NK-92 (cell line): ENCODE measurements around the gene FAM187B.

Source experiments
- DNase-seq: peaks from one replicate; lab custom pipeline; 2025; ENCODE audit not compliant: unreplicated experiment; lab: John Stamatoyannopoulos, UW

Gene FAM187B

DNA sequence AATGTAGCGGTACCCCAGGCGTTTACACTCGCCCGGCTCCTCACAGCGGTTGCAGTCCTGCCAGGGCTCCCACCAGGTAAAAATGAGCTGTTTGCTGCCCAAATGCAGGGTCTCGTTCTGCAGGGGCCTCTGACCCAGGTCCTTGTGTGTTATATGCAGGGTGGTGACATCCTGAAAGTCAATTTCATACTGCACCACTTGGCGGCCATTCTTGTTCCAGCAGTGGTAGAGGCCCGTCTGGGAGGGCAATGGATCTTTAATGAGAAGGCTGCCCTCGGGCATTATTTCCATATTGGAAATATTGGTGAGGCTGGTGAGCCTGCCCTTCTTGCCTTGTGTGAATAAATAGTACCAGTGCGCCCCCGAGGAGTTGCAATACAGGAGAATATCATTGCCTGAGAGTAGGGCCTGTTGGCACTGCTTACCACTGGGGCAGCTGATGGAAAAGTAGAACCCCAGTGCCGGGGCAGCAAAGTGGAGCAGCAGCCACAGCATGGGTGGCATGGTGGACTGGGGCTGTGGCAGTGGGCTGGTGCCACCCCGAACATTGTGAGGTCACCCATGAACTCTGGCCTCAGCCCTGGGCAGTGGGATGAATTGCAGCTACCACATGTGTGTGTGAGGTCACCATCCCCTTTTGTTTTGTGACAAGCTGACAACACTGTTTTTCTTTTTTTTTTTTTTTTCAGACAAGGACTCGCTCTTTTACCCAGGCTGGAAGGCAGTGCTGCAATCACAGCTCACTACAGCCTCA lies at the start of gene FAM187B:
Gene FAM187B, minus strand, starts transcription at position 563 of the 754 bp plus-strand sequence. Its CDS starts 59 bp downstream, at position 504.
- DNase-seq = no peak

DNA sequence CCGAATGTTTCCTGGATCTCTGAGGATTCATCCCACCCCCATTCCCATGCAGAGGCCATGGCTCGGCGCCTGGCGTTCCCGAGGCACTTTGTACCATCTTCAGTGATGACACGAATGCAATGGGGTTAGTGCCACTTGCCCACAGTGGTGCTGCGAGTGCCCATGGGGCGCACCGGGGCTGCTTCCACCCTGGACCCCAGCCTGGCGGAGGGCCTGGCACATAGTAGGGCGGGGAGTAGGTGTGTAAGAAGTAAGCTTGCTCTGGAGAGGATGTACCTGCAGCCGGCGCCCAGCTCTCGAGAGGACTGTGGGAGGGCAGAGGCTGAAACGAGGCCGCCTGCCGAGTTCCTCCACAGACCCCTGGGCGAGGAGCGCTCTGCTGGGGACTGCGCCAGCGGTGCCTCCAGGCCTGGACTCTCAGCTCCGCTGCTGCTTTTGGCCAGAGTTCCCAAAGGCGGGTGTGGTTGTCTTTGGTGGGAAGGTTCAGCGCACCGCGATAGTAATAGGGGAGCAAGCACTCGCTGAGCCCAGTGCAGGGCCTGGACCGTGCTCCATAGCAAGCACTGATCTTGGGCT lies 48.3 kb upstream of the FAM187B start:
- DNase-seq = no peak

- no peak for DNase-seq
These were observed 45.8 kb upstream of the FAM187B start for GRCh38 chr19:35274323-35274722.

DNA sequence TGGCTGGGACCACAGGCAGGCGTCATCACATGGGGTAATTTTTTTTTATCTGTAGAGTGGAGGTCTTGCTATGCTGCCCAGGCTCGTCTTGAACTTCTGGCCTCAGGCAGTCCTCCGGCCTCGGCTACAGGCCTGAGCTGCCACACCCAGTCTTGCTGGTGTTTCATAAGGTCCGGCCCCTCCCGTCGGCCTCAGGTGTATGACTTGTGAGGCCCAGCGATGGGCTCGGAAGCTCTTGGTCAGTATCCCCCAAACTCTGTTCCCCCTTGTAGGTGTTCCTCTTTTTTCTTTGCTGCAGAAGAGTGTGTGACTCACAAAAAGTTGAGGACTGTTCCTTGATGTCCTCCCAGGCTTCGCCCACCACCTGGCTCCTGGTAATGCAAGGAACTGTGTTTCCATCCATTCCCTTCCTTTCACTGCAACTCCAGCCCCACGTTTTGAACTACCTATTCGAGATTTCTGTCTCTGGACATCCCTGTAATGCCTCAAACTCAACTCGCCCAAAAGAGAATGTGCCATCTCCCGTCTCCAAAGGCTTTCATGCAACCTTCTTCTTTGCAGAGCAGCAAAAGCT lies 45.2 kb upstream of the FAM187B start:
- DNase-seq = no peak

DNA sequence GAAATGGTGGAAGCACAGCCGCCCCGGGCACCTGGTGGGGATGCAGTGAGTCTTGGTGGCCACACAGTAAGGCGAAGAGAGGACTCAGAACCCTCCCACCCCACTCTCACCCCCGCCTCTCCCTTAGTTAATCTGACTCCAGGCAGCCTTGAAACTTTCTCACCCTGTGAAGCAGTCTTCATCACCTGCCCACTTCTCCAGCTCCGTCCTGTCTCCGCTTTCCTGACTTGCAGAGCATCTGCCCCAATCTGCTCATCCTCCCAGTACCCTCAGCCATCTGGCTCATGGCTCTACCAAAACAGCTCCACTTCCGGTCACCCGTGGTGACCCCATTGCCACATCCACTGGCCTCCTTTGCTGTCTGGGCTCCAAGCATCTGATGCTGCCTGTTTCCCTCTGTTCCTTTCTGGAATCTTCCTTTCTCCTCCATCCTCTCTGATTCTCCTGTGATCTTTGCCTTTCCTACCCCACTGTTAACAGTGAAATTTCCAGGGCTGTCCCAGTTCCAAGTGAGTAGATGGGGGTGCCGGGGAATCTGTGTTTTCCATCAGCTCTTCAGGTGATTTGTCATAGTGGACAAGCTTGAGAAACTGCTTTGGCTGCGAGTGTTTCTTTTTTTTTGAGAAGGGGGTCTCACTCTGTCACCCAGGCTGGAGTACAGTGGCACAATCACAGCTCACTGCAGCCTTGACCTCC lies 44.6 kb upstream of the FAM187B start:
- no peak for DNase-seq

DNA sequence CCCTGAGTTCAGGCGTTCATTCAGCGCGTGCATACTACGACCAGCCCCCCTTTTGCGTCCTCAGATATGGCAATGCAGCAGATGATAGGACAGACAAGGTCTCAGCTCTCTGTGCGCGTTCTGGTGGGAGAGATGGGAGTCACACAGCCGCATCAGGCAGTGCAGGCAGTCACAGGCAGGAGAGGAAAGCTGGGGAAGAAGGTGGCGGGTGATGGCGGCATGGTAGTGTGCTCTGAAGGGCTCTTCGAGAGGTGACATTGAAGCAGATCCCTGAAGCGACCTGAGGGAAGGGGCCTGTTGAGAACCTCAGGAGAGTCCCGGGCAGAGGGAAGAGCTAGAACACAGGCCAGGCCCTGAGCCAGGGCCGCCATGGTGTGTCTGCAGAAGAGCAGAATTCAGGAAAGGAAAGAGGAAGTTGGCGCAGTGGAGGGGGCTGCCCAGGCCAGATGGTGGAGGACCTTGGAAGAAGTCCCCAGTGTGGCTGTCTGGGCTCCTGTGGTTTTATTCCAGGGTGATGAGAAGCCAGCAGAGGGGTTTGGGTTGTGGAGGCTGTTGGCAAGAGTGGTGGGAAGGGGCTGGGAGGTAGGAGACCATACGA lies 43.7 kb upstream of the FAM187B start:
- no peak for DNase-seq

DNA sequence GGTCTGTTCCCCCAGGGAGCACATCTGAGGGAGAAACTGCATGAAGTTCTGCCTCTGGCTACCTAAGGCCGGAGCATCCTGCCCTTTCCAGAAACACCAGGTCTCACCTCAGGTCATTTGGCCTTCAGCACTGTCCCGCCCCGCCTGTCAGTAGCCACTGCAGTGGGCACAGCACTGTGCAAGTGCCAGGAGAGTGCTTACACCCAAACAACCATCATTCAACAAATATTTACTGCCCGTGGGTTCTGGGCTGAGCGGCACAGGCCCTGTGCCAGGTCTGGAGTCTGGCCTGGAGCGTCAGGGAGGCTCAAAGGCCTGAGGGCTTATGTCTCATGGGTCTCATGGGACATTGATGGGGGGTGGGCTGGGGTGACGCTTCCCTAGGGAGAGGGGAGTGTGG lies 43.0 kb upstream of the FAM187B start:
- DNase-seq = no peak

- no peak for DNase-seq
These were observed 41.9 kb upstream of the FAM187B start for GRCh38 chr19:35270381-35270811.

DNA sequence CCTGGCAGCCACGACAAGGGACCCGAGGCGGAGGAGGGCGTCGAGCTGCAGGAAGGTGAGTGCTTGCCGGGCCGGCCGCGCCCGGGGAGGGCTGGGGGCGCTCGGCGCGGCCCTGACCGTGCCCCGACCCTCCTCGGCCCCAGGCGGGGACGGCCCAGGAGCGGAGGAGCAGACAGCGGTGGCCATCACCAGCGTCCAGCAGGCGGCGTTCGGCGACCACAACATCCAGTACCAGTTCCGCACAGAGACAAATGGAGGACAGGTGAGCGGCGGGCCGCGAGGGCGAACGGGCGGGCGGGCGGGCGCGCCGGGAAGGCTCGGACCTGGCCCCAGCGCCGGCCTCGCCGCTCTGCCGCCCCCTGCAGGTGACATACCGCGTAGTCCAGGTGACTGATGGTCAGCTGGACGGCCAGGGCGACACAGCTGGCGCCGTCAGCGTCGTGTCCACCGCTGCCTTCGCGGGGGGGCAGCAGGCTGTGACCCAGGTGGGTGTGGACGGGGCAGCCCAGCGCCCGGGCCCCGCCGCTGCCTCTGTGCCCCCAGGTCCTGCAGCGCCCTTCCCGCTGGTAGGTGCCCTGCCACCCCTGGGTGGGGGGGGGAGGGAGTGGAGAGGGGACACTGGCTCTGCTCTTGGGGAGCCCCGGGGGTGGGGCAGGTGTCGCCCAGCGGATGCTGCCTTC lies 41.0 kb upstream of the FAM187B start:
- no peak for DNase-seq

GRCh38 chr19:35268536-35269437 lies 40.2 kb upstream of the FAM187B start, which contains the start of gene USF2:
Gene USF2, plus strand, starts transcription at chr19:35268962. Its CDS starts 140 bp downstream, at chr19:35269102.
- no peak for DNase-seq

DNA sequence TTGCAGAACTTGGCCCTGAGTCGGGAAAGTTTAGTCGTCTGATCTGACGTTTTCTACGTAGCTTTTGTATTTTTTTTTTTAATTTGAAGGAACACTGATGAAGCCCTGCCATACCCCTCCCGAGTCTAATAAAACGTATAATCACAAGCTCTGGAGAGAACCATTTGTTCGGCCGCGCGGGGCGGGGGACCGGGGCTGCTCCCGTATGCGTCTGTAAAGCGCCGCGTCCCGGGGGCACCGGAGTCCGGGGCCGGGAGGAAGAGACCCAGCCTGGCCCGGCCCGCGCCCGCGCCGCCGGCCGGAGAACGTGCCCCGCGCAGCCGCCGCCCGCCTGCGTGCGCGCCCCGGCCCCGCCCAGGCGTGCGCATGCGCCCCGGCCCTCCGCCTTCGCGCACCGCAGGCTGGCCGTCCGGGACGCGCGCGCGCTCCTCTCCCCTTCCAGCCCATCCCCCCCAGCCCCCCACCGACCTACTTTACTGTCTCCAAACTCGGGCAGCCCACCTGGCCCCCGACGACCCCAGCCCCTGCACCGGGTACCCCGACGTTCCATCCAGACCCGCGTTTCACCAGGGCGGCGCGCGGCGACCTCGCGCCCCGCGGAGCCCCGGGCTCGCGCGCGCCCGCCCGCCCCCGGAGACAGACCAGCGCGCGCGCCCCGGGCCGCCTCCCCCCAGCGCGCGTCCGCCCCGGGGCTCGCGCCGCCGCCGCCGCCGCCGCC lies 39.4 kb upstream of the FAM187B start:
- no peak for DNase-seq

DNA sequence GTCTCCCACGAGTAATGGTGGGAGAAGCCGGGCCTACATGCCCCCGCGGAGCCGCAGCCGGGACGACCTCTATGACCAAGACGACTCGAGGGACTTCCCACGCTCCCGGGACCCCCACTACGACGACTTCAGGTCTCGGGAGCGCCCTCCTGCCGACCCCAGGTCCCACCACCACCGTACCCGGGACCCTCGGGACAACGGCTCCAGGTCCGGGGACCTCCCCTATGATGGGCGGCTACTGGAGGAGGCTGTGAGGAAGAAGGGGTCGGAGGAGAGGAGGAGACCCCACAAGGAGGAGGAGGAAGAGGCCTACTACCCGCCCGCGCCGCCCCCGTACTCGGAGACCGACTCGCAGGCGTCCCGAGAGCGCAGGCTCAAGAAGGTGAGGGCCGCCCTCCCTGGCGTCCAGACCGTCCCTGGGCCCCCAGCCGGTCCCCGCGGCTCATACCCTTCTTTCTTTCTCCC lies 38.8 kb upstream of the FAM187B start:
- DNase-seq = no peak

DNA sequence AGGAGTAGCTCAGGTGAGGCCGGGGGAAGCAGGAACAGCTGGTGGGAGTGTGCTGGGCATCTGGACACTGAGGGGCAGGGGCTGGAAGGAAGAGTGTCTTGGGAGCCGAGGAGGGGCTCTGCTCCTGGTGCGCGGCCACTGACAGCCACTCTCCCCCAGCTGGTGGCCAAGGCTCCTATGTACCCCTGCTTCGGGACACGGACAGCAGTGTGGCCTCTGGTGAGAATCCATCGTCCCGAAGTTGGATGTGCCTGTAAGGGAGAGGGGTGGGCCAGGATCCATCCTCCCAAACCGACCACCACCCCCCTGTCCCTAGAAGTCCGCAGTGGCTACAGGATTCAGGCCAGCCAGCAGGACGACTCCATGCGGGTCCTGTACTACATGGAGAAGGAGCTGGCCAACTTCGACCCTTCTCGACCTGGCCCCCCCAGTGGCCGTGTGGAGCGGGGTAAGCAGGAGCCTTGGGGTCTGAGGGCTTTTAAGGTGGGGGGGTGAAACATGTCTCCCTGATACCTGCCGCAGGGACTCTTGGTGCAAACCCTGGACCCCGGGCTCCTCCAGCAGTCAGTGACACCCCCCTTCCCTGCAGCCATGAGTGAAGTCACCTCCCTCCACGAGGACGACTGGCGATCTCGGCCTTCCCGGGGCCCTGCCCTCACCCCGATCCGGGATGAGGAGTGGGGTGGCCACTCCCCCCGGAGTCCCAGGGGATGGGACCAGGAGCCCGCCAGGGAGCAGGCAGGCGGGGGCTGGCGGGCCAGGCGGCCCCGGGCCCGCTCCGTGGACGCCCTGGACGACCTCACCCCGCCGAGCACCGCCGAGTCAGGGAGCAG lies 38.2 kb upstream of the FAM187B start:
- no peak for DNase-seq

DNA sequence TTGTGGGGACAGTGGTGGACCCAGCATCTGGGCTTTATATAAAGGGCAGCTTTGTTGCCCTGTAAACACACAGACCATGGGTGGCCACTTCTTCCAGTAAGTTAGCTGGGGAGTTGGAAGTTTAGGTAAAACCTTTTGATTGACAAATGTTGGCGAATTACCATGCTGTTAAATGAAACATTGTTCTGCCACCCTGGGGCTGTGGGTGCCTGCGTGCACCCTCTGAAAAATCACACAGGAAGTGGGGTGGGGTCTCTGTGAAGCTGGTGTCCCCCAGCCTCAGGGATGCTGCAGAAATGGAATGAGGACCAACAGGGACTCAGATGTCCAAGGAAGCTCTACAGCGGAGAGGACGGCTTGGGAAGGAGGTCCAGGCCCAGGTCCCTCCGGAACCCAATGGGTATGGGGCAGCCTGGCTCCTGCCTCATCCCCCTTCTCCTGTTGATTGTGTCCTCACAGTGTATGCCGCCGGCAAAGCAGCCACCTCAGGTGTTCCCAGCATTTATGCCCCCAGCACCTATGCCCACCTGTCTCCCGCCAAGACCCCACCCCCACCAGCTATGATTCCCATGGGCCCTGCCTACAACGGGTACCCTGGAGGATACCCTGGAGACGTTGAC lies 37.5 kb upstream of the FAM187B start:
- DNase-seq = no peak

DNA sequence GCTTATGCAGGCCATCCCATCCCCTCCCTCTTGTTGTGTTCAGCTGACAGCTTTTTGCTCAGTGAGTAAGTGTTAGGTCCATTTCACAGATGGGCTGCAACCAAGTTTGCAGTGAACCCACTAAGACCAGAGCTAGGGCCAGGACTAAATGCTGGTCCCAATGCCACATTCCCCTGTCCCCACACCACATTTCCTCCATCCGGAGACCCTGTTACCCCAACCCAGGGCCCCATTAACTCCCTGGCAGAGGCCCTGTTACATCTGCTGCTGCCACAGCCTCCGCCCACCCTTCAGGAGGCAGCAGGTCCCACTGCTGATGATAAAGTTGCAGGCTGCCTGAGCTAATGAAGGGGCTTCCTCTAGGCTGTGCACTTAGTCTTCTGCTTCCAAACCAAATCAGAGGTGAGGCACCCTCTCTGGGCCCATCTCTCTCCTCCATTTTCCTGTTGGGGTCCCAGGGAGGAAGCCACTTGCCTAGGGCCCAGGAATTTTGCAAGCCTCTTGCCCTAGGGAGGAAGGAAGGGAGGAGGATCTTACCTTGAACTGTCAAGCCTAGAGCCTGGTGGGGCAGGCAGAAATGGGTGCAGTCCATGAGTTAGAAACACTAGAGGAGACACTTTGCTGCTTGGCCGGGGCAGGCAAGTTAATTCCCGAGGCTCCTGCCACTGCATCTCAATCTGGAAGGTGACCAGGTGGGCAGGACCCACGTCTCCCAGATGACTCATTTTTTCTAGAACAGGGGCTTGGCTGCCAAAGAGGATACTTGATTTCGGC lies 36.8 kb upstream of the FAM187B start:
- DNase-seq = no peak

DNA sequence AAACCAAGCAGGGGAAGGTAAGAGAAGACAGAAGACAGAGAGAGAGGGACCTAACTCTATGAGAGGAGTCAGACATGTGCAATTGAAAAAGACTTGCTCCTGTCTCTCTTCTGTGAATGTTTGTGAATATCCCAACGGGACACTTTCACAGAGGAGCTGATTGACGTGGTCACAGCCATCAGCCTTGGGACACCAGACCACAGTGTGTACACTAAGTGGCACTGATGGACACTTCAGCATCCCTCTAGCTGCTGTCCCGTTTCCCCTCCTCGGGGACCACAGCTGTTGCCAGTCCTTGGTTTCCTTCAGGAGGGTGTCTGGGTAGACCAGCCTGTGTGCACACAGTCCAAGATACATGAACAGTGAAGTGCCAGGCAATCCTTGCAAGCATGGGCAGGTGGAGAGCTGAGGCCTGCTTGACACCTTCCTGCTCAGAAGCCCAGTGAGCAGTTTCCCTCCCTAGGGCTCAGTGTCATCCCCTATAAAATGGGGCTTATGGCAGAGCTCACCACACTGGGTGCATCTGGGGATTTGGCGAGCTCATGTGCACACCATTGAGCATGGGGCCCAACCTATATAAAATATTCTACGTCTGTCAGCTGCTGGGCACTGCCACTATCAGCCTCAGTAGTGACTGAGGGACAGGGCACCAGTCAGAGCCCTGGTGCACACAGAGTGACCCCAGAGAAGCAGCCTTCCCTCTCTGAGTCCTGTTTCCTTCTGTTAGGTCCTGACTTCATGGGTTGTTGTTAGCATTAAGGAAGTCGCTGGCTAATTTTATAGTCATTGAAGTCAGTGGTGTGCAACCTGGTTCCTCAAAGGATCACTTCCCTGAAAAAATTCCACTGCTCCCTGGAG lies 36.0 kb upstream of the FAM187B start:
- DNase-seq = no peak
